Measurements from ENCODE around the gene CPSF2. TPM values are rescaled to one million over a fixed set of nuclear protein-coding genes. Genes with fewer than 3 reads are reported as not detected.

The CPSF2 gene
- total RNA-seq, 1 experiment from 2014 or later, result 129 TPM

DNA sequence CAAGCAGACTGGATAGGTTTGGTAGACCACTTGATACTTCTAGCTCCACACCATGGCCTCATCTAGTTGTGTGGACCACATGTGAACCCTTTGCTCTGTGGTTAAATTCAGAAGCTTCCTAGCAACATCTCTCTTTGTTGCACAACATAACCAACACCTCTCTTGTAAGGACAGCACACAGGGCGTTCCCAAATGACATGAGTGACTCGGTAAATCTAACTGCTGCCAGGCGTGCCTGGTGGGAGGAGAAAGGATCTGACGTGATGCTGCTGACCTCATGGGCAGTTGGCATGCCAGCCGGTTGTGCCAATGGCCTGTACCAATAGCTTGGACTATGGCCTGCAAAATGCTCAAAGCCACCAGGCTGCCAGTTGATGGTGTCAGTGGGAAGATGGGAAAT, 93.8 kb downstream of the CPSF2 start:
- H3K9me3 ChIP-seq (ENCODE audit: low read depth, low read length, poor library complexity, severe bottlenecking), result no peaks in the 10 kb centered on the region
- TF ChIP-seq EZH2 (IDR thresholded peaks at IDR 0.05; ENCODE audit: borderline replicate concordance, low read depth, low read length, poor library complexity, severe bottlenecking), result no peak
- no peak for TF ChIP-seq CTCF (conservative IDR thresholded peaks at IDR 0.05; ENCODE audit: low read depth, low read length)
- intact Hi-C loops (cut with micrococcal nuclease; ENCODE audit: unreplicated experiment), result no loop called here
- no peak for DNase-seq (ENCODE audit: low spot score)
- H3K27me3 ChIP-seq (replicated peaks; ENCODE audit: insufficient read depth, low read depth, low read length, poor library complexity), result peaks cover 24% of the 10 kb centered on the region
- ChIA-PET POLR2A (ENCODE audit: low non-redundant PET) (no interaction called here), CTCF (no interaction called here)
- H3K36me3 ChIP-seq (ENCODE audit: insufficient read depth, low read length, poor library complexity, severe bottlenecking), result no peaks in the 10 kb centered on the region
- no peaks in the 10 kb centered on the region for H3K4me1 ChIP-seq (ENCODE audit: insufficient read depth, low read length, poor library complexity, severe bottlenecking)
- no peak overlapping the region for H3K4me3 ChIP-seq (ENCODE audit: low read depth, low read length, poor library complexity, severe bottlenecking)
- no peak overlapping the region for H3K27ac ChIP-seq (ENCODE audit: low read depth, low read length, poor library complexity, severe bottlenecking)
- no TSS peak for BruUV-seq (replicated peaks)

GRCh38 chr14:92217936-92218335, 96.2 kb downstream of the CPSF2 start:
- POLR2A ChIA-PET (ENCODE audit: low non-redundant PET), result no interaction called here
- intact Hi-C loops (cut with micrococcal nuclease; ENCODE audit: unreplicated experiment), result no loop called here
- Histone ChIP-seq H3K4me1 (ENCODE audit: insufficient read depth, low read length, poor library complexity, severe bottlenecking) (no peaks in the 10 kb centered on the region), H3K9me3 (ENCODE audit: low read depth, low read length, poor library complexity, severe bottlenecking) (no peaks in the 10 kb centered on the region), H3K36me3 (ENCODE audit: insufficient read depth, low read length, poor library complexity, severe bottlenecking) (no peaks in the 10 kb centered on the region), H3K27me3 (replicated peaks; ENCODE audit: insufficient read depth, low read depth, low read length, poor library complexity) (peaks cover 24% of the 10 kb centered on the region), H3K4me3 (ENCODE audit: low read depth, low read length, poor library complexity, severe bottlenecking) (no peak overlapping the region), H3K27ac (ENCODE audit: low read depth, low read length, poor library complexity, severe bottlenecking) (no peak overlapping the region)
- BruUV-seq (replicated peaks), result no TSS peak
- CTCF ChIA-PET, result no interaction called here
- no peak for DNase-seq (ENCODE audit: low spot score)
- TF ChIP-seq CTCF (conservative IDR thresholded peaks at IDR 0.05; ENCODE audit: low read depth, low read length) (no peak), EZH2 (IDR thresholded peaks at IDR 0.05; ENCODE audit: borderline replicate concordance, low read depth, low read length, poor library complexity, severe bottlenecking) (no peak)

Other genes starting within 250 kb of the CPSF2 start
- 10.7 and 15.7 TPM in 2 replicates for gene FBLN5, start 174.3 kb upstream of the CPSF2 start, total RNA-seq (2021)
- 39.7 and 46.9 TPM in 2 replicates for gene TRIP11, start 81.9 kb upstream of the CPSF2 start, total RNA-seq (2021)
- gene ATXN3, start 15.4 kb upstream of the CPSF2 start, total RNA-seq (2021), result 27.3 and 32.4 TPM in 2 replicates
- gene NDUFB1, start 263 bp upstream of the CPSF2 start, total RNA-seq (2021), result 140 and 154 TPM in 2 replicates
- 0.15 TPM in 1 of 2 replicates, not detected in the other for gene SLC24A4, start 201.2 kb downstream of the CPSF2 start, total RNA-seq (2021)